Ovary (tissue), 3 donors: ENCODE data around the gene SPATA13.

Experiments
- POLR2A ChIP-seq: fragments of 450-650 bp; IDR thresholded peaks from one replicate; pipeline ENCODE4 v1.6.1; 2017; ENCODE audit warnings: antibody characterized with exemption, mild to moderate bottlenecking, moderate library complexity
- TF ChIP-seq, protein P1 (sequence below), 3 donors: fragments of 450-650 bp in 2 of 3; fragments of 200-600 bp in 1 of 3; IDR thresholded peaks; one replicate each; pipeline versions ENCODE4 v1.5.1 to v1.8.0; 2016 to 2022; ENCODE audit warnings: antibody characterized with exemption in 3 of 3, mild to moderate bottlenecking in 1 of 3
- donor health status: DM: no; HTN: no; CAD: no.

DNA sequence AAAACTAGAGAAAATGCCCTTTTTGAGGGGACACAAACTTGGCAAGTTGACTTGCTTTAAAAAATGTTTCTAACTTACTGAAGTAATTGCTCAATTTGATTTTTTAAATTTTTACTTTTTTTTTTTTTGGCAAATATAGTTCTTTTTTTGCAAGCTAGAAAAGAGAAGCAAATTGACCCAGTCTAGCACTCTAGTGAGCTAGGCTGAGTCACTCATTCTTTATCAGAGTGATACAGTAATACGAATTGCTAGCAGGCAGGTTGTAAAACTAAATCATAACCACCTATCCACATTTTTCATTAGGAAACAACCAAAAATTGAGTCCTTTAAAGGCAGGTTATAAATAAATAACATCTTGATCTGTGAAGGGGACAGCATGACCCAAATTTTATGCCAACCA lies 97.0 kb downstream of the SPATA13 start:
- TF ChIP-seq, protein P1, sequence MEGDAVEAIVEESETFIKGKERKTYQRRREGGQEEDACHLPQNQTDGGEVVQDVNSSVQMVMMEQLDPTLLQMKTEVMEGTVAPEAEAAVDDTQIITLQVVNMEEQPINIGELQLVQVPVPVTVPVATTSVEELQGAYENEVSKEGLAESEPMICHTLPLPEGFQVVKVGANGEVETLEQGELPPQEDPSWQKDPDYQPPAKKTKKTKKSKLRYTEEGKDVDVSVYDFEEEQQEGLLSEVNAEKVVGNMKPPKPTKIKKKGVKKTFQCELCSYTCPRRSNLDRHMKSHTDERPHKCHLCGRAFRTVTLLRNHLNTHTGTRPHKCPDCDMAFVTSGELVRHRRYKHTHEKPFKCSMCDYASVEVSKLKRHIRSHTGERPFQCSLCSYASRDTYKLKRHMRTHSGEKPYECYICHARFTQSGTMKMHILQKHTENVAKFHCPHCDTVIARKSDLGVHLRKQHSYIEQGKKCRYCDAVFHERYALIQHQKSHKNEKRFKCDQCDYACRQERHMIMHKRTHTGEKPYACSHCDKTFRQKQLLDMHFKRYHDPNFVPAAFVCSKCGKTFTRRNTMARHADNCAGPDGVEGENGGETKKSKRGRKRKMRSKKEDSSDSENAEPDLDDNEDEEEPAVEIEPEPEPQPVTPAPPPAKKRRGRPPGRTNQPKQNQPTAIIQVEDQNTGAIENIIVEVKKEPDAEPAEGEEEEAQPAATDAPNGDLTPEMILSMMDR (IDR thresholded peaks at IDR 0.05), result no peak
- TF ChIP-seq POLR2A, result no peak
